DND-41 (cell line): Measurements from ENCODE around the gene DNAJB4.
A peak's percentile ranks its signal among the peaks of the same experiment; 100 is the strongest.

ENCODE experiments used
- ATAC-seq: fragments of 200-7000 bp; cut with Tn5 transposase; 3 replicates; pipeline ENCODE4 v1.9.1; 2021; ENCODE audit warnings: low read depth; ENCODE audit not compliant: insufficient read depth
- DNase-seq: peaks from one replicate; pipeline ENCODE4 v3.0.0-alpha.2; 2020
- H2AFZ ChIP-seq: 2 replicates; pipeline ENCODE4 v1.6.0; 2012; ENCODE audit warnings: low read depth, low read length
- H3K27ac ChIP-seq: 2 replicates; pipeline ENCODE4 v1.5.1; 2012; ENCODE audit warnings: low read length, inconsistent platforms
- H3K27me3 ChIP-seq: fragments of 200-600 bp; sonication (generic); 2 replicates; pipeline ENCODE4 v1.6.0; 2012; ENCODE audit warnings: low read length, mild to moderate bottlenecking, inconsistent platforms; ENCODE audit not compliant: insufficient read depth, poor library complexity
- H3K36me3 ChIP-seq: 2 replicates; pipeline ENCODE4 v1.5.1; 2012; ENCODE audit warnings: low read length, inconsistent platforms; ENCODE audit not compliant: insufficient read depth
- H3K4me1 ChIP-seq: 2 replicates; pipeline ENCODE4 v1.5.1; 2012; ENCODE audit warnings: mild to moderate bottlenecking, low read length; ENCODE audit not compliant: insufficient read depth
- H3K4me2 ChIP-seq: 2 replicates; pipeline ENCODE4 v1.6.0; 2012; ENCODE audit warnings: mild to moderate bottlenecking, moderate library complexity, low read length, inconsistent platforms; ENCODE audit not compliant: insufficient read depth
- H3K4me3 ChIP-seq, 2 experiments: fragments of 200-600 bp in 1 of 2; shearing (Covaris generic) in 1 of 2; 2 replicates each; pipeline ENCODE4 v1.5.1; 2012 to 2016; ENCODE audit warnings: inconsistent platforms in 2 of 2, low read length in 2 of 2, mild to moderate bottlenecking in 2 of 2, low read depth in 1 of 2, moderate library complexity in 1 of 2
- H3K79me2 ChIP-seq: 2 replicates; pipeline ENCODE4 v1.6.0; 2012; ENCODE audit warnings: low read length, inconsistent platforms; ENCODE audit not compliant: insufficient read depth
- H3K9ac ChIP-seq: 2 replicates; pipeline ENCODE4 v1.6.0; 2012; ENCODE audit warnings: low read depth, mild to moderate bottlenecking, inconsistent platforms, low read length, moderate library complexity
- H3K9me3 ChIP-seq: 2 replicates; pipeline ENCODE4 v1.5.1; 2012; ENCODE audit warnings: low read length, moderate library complexity, mild to moderate bottlenecking, inconsistent platforms; ENCODE audit not compliant: insufficient read depth, severe bottlenecking
- H4K20me1 ChIP-seq: 2 replicates; pipeline ENCODE4 v1.6.0; 2012; ENCODE audit warnings: low read length; ENCODE audit not compliant: insufficient read depth
- CTCF ChIP-seq: IDR thresholded peaks from 2 replicates; pipeline ENCODE4 v1.5.1; 2012; ENCODE audit warnings: borderline replicate concordance, low read length, moderate library complexity, mild to moderate bottlenecking; ENCODE audit not compliant: poor library complexity, severe bottlenecking; ENCODE audit errors: extremely low read depth
- EZH2 ChIP-seq: IDR thresholded peaks from 3 replicates; pipeline ENCODE4 v1.6.1; 2012; ENCODE audit warnings: borderline replicate concordance, low read depth, mild to moderate bottlenecking, moderate library complexity, low read length, inconsistent platforms; ENCODE audit not compliant: severe bottlenecking

DNAJB4 gene

GRCh38 chr1:77975907-77976306 lies 28.8 kb upstream of the DNAJB4 start:
- Histone ChIP-seq H3K27ac (peak overlapping the region; percentile 20; the same call in 1 of the 2 replicates), H2AFZ (no peak overlapping the region), H4K20me1 (peaks cover 66% of the 10 kb centered on the region), H3K4me1 (peaks cover 58% of the 10 kb centered on the region), H3K9ac (peak overlapping the region; percentile 74), H3K27me3 (no peaks in the 10 kb centered on the region), H3K4me3 (peak overlapping the region; percentile 56 to 65; a peak in 2 of 4 replicates), H3K4me2 (peak overlapping the region; percentile 78), H3K36me3 (peaks cover 58% of the 10 kb centered on the region), H3K79me2 (peaks cover 98% of the 10 kb centered on the region), H3K9me3 (no peaks in the 10 kb centered on the region)
- DNase-seq (no peak), ATAC-seq (no peak)
- no peak for TF ChIP-seq EZH2
- no peak for TF ChIP-seq CTCF

- Histone ChIP-seq H3K36me3 (peaks cover 56% of the 10 kb centered on the region), H3K27ac (peak overlapping the region; percentile 99), H3K9me3 (no peaks in the 10 kb centered on the region), H3K9ac (peak overlapping the region; percentile 74), H3K4me1 (peaks cover 64% of the 10 kb centered on the region), H4K20me1 (peaks cover 59% of the 10 kb centered on the region), H3K79me2 (peaks cover 98% of the 10 kb centered on the region), H3K27me3 (no peaks in the 10 kb centered on the region), H2AFZ (no peak overlapping the region), H3K4me3 (peak overlapping the region; percentile 56 to 65; a peak in 3 of 4 replicates), H3K4me2 (peak overlapping the region; percentile 78)
- TF ChIP-seq CTCF, result no peak
- TF ChIP-seq EZH2, result no peak
- ATAC-seq (no peak), DNase-seq (no peak)
Measured at GRCh38 chr1:77976433-77977076, 28.2 kb upstream of the DNAJB4 start.

GRCh38 chr1:77977989-77978292 lies 26.8 kb upstream of the DNAJB4 start:
- peaks cover 44% of the 10 kb centered on the region for H3K36me3 ChIP-seq
- H3K79me2 ChIP-seq, result peaks cover 98% of the 10 kb centered on the region
- no peak overlapping the region for H2AFZ ChIP-seq
- H4K20me1 ChIP-seq, result peaks cover 47% of the 10 kb centered on the region
- no peak for DNase-seq
- H3K4me3 ChIP-seq, result peak overlapping the region; percentile 56 to 65
- ATAC-seq, result no peak
- H3K4me2 ChIP-seq, result peak overlapping the region; percentile 78
- peak overlapping the region; percentile 99 for H3K27ac ChIP-seq
- H3K9me3 ChIP-seq, result no peaks in the 10 kb centered on the region
- TF ChIP-seq CTCF (no peak), EZH2 (no peak)
- H3K27me3 ChIP-seq, result no peaks in the 10 kb centered on the region
- peak overlapping the region; percentile 74 for H3K9ac ChIP-seq
- peaks cover 58% of the 10 kb centered on the region for H3K4me1 ChIP-seq
